Astrocyte (in vitro differentiated cells and primary cell): ENCODE measurements around the gene UST. TPM values are rescaled to one million over a fixed set of nuclear protein-coding genes. Genes with fewer than 3 reads are reported as not detected.

ENCODE experiments used
- DNase-seq: peaks from one replicate; pipeline ENCODE4 v3.0.0-alpha.2; 2010; ENCODE audit warnings: low read depth
- FAIRE-seq: peaks from 2 replicates; lab custom pipeline; 2011; peaks lifted over from hg19 to GRCh38; lab: Jason Lieb, UNC
- H2AFZ ChIP-seq: 2 replicates; pipeline ENCODE4 v1.6.0; 2012; ENCODE audit warnings: low read depth, low read length, inconsistent platforms
- H3K27ac ChIP-seq: 2 replicates; pipeline ENCODE4 v1.5.1; 2011; ENCODE audit warnings: low read depth, low read length, inconsistent platforms
- H3K27me3 ChIP-seq: 2 replicates; pipeline ENCODE4 v1.6.0; 2011; ENCODE audit warnings: low read length, inconsistent platforms; ENCODE audit not compliant: insufficient read depth
- H3K36me3 ChIP-seq: 2 replicates; pipeline ENCODE4 v1.5.1; 2011; ENCODE audit warnings: low read length, inconsistent platforms; ENCODE audit not compliant: insufficient read depth
- H3K4me1 ChIP-seq: 2 replicates; pipeline ENCODE4 v1.5.1; 2011; ENCODE audit warnings: low read length, inconsistent platforms; ENCODE audit not compliant: insufficient read depth
- H3K4me2 ChIP-seq: 2 replicates; pipeline ENCODE4 v1.6.0; 2012; ENCODE audit warnings: low read length, inconsistent platforms
- H3K4me3 ChIP-seq: 2 replicates; pipeline ENCODE4 v1.5.1; 2011; ENCODE audit warnings: low read depth, mild to moderate bottlenecking, low read length, inconsistent platforms; ENCODE audit not compliant: insufficient read depth
- H3K79me2 ChIP-seq: 2 replicates; pipeline ENCODE4 v1.6.0; 2012; ENCODE audit warnings: mild to moderate bottlenecking, low read length, inconsistent platforms; ENCODE audit not compliant: insufficient read depth
- H3K9ac ChIP-seq: 2 replicates; pipeline ENCODE4 v1.6.0; 2012; ENCODE audit warnings: mild to moderate bottlenecking, low read length, inconsistent platforms
- H3K9me3 ChIP-seq: 2 replicates; pipeline ENCODE4 v1.5.1; 2012; ENCODE audit warnings: low read depth, mild to moderate bottlenecking, low read length, inconsistent platforms; ENCODE audit not compliant: insufficient read depth
- H4K20me1 ChIP-seq: 2 replicates; pipeline ENCODE4 v1.6.0; 2012; ENCODE audit warnings: low read length, inconsistent platforms; ENCODE audit not compliant: insufficient read depth
- H3K27ac Mint-ChIP-seq: one replicate; pipeline ENCODE4 v1.8.0; 2021; ENCODE audit warnings: mild to moderate bottlenecking, mixed read lengths; ENCODE audit not compliant: unreplicated experiment
- H3K27me3 Mint-ChIP-seq: one replicate; pipeline ENCODE4 v1.8.0; 2021; ENCODE audit warnings: low read depth, mixed read lengths; ENCODE audit not compliant: unreplicated experiment
- H3K36me3 Mint-ChIP-seq: one replicate; pipeline ENCODE4 v1.8.0; 2021; ENCODE audit warnings: low read depth, mixed read lengths; ENCODE audit not compliant: unreplicated experiment
- H3K4me1 Mint-ChIP-seq: one replicate; pipeline ENCODE4 v1.8.0; 2021; ENCODE audit warnings: low read depth, mixed read lengths; ENCODE audit not compliant: unreplicated experiment
- H3K4me3 Mint-ChIP-seq: one replicate; pipeline ENCODE4 v1.8.0; 2021; ENCODE audit warnings: mild to moderate bottlenecking, moderate library complexity, mixed read lengths; ENCODE audit not compliant: unreplicated experiment
- H3K9me3 Mint-ChIP-seq: one replicate; pipeline ENCODE4 v1.8.0; 2021; ENCODE audit warnings: mild to moderate bottlenecking, mixed read lengths; ENCODE audit not compliant: unreplicated experiment
- EZH2 ChIP-seq: IDR thresholded peaks from 2 replicates; pipeline ENCODE4 v1.6.1; 2012; ENCODE audit warnings: mild to moderate bottlenecking, low read length, inconsistent platforms; ENCODE audit not compliant: insufficient read depth
- total RNA-seq: library from RNA; stranded (reverse); gene quantifications from 2 replicates; pipeline ENCODE4 v1.2.1, GENCODE V29; 2021
- TF ChIP-seq, protein P1 (sequence below): IDR thresholded peaks from 2 replicates; pipeline ENCODE4 v1.5.1; 2011; ENCODE audit warnings: low read depth, mild to moderate bottlenecking, inconsistent platforms, low read length, moderate library complexity; ENCODE audit not compliant: insufficient read depth

Gene UST
- total RNA-seq, 1 donor from 2014 or later, result 15.3 TPM

DNA sequence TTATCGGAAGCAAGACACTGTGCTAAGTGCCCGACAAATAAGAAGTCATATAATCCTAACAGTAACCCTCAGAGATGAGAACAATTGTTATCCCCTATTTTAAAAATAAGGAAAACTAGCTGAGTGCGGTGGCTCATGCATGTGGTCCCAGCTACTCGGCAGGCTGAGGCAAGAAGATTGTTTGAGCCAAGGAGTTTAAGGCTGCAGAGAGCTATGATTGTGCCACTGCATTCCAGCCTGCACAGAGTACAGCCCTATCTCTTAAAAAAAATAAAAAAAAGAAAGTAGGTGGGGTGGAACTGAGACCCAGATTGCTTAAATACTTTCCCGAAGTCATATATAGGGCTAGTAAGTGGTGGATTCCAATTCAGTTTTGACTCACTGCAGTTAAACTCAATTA is 84.7 kb downstream of the UST start:
- FAIRE-seq (no peak), DNase-seq (peak; percentile 12)
- peak overlapping the region; percentile 1 for H3K4me2 ChIP-seq
- peaks cover 30% of the 10 kb centered on the region for H3K4me1 Mint-ChIP-seq
- H3K9ac ChIP-seq, result no peak overlapping the region
- H3K4me3 ChIP-seq, result no peak overlapping the region
- no peaks in the 10 kb centered on the region for H3K79me2 ChIP-seq
- TF ChIP-seq, protein P1, sequence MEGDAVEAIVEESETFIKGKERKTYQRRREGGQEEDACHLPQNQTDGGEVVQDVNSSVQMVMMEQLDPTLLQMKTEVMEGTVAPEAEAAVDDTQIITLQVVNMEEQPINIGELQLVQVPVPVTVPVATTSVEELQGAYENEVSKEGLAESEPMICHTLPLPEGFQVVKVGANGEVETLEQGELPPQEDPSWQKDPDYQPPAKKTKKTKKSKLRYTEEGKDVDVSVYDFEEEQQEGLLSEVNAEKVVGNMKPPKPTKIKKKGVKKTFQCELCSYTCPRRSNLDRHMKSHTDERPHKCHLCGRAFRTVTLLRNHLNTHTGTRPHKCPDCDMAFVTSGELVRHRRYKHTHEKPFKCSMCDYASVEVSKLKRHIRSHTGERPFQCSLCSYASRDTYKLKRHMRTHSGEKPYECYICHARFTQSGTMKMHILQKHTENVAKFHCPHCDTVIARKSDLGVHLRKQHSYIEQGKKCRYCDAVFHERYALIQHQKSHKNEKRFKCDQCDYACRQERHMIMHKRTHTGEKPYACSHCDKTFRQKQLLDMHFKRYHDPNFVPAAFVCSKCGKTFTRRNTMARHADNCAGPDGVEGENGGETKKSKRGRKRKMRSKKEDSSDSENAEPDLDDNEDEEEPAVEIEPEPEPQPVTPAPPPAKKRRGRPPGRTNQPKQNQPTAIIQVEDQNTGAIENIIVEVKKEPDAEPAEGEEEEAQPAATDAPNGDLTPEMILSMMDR, result no peak
- TF ChIP-seq EZH2, result no peak
- no peaks in the 10 kb centered on the region for H3K9me3 ChIP-seq
- no peaks in the 10 kb centered on the region for H3K27me3 Mint-ChIP-seq
- H3K27me3 ChIP-seq, result no peaks in the 10 kb centered on the region
- no peak overlapping the region for H2AFZ ChIP-seq
- no peaks in the 10 kb centered on the region for H3K9me3 Mint-ChIP-seq
- peaks cover 7% of the 10 kb centered on the region for H3K4me1 ChIP-seq
- no peak overlapping the region for H3K27ac Mint-ChIP-seq
- no peaks in the 10 kb centered on the region for H3K36me3 Mint-ChIP-seq
- no peak overlapping the region for H3K27ac ChIP-seq
- H3K4me3 Mint-ChIP-seq, result no peak overlapping the region
- no peaks in the 10 kb centered on the region for H3K36me3 ChIP-seq
- H4K20me1 ChIP-seq, result peaks cover 4% of the 10 kb centered on the region

DNA sequence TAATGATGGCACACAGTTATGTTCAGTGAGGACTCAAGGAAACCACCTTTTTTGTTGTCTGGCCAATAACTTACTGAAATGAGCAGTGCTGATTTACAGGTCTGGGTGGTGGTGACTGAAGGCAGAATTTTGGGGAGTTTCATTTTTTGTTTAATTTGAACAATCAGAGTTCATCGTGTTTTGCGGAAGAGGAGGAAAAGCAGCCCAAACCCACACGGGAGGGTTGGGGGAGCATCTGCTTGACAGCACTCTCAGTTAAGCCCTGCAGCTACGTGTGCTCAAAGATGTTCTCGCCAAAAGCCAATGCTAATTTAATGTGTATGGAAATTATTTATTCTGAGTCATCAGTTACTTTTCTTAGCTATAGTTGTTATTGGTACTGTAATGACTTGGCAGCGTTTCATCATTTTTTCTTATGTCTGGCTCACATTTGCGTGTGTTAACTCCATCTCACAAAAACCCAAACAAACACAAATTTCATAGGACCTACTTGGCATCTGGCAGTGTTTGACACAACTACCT is 89.2 kb downstream of the UST start:
- Histone ChIP-seq H3K4me3 (no peak overlapping the region), H3K9me3 (no peaks in the 10 kb centered on the region), H3K36me3 (no peaks in the 10 kb centered on the region), H3K4me1 (peaks cover 19% of the 10 kb centered on the region), H3K27me3 (no peaks in the 10 kb centered on the region), H3K4me2 (peak overlapping the region; percentile 63), H4K20me1 (peaks cover 14% of the 10 kb centered on the region), H3K27ac (peak overlapping the region; percentile 6), H3K9ac (no peak overlapping the region), H3K79me2 (no peaks in the 10 kb centered on the region), H2AFZ (no peak overlapping the region)
- no peaks in the 10 kb centered on the region for H3K36me3 Mint-ChIP-seq
- peak; percentile 87 for DNase-seq
- no peaks in the 10 kb centered on the region for H3K27me3 Mint-ChIP-seq
- H3K27ac Mint-ChIP-seq, result no peak overlapping the region
- peaks cover 25% of the 10 kb centered on the region for H3K4me1 Mint-ChIP-seq
- no peak overlapping the region for H3K4me3 Mint-ChIP-seq
- peak; percentile 78 for FAIRE-seq
- no peak for TF ChIP-seq EZH2
- TF ChIP-seq, protein P1, result no peak
- no peaks in the 10 kb centered on the region for H3K9me3 Mint-ChIP-seq

GRCh38 chr6:148836751-148837150 is 89.9 kb downstream of the UST start:
- Histone ChIP-seq H3K4me3 (no peak overlapping the region), H3K27ac (no peak overlapping the region), H3K36me3 (no peaks in the 10 kb centered on the region), H3K9ac (no peak overlapping the region), H2AFZ (no peak overlapping the region), H3K4me1 (peaks cover 19% of the 10 kb centered on the region), H4K20me1 (peaks cover 14% of the 10 kb centered on the region), H3K4me2 (peak overlapping the region; percentile 63), H3K9me3 (no peaks in the 10 kb centered on the region), H3K79me2 (no peaks in the 10 kb centered on the region), H3K27me3 (no peaks in the 10 kb centered on the region)
- no peak overlapping the region for H3K4me3 Mint-ChIP-seq
- H3K9me3 Mint-ChIP-seq, result no peaks in the 10 kb centered on the region
- DNase-seq (peak; percentile 47), FAIRE-seq (no peak)
- TF ChIP-seq, protein P1, result no peak
- no peak for TF ChIP-seq EZH2
- no peaks in the 10 kb centered on the region for H3K36me3 Mint-ChIP-seq
- H3K4me1 Mint-ChIP-seq, result peaks cover 19% of the 10 kb centered on the region
- no peak overlapping the region for H3K27ac Mint-ChIP-seq
- no peaks in the 10 kb centered on the region for H3K27me3 Mint-ChIP-seq
